SK-N-MC (cell line): Measurements from ENCODE around the gene RAB43.
"Not testable (repeated sequence)": the region's sequence is repeated elsewhere in the genome, so short reads cannot be mapped to it uniquely, and the experiment has no call there.

Experiments used
- EZH2 ChIP-seq: fragments of 200-600 bp; sonication (generic); IDR thresholded peaks from one replicate; pipeline ENCODE4 v1.6.1; 2017; ENCODE audit warnings: antibody characterized with exemption
- FOXP2 ChIP-seq: optimal IDR thresholded peaks from 2 replicates; pipeline ENCODE3; 2011; ENCODE audit warnings: mild to moderate bottlenecking, moderate library complexity; ENCODE audit not compliant: insufficient read depth; ENCODE audit errors: extremely low read length, control extremely low read depth
- POLR2AphosphoS5 ChIP-seq: IDR thresholded peaks from 2 replicates; pipeline ENCODE4 v1.6.1; 2012; ENCODE audit warnings: mild to moderate bottlenecking, low read depth, low read length, borderline replicate concordance

DNA sequence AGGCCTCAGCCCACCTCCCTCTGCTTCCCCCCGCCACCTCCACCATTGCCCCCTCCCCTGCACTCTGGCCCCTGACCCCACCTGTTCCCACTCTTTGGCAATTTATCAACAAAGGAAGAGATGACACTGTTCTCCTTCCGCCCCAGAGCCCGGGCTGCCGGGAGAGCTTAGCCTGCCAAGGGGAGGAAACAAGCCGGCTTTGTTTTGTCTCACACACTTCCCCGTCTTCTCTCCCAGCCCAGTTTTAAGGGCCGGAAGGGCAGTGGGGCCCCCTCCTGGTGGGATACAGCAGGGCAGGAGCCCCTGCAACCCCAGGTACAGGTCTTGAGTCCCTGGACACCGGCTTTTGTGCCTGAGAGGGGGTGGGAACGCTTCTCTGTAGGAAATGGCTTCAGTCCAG, 33.7 kb downstream of the RAB43 start:
- TF ChIP-seq POLR2AphosphoS5, EZH2, FOXP2: not testable (repeated sequence)
